Esophagus squamous epithelium (tissue), 5 donors: ENCODE data around the gene MYO18B. TPM values are rescaled to one million over a fixed set of nuclear protein-coding genes. Genes with fewer than 3 reads are reported as not detected.

Experiments
- DNase-seq: peaks from one replicate; lab custom pipeline; 2025; lab: John Stamatoyannopoulos, UW
- H3K27ac ChIP-seq, 4 donors: fragments of 200-600 bp; sonication (generic); one replicate each; pipeline ENCODE4 v1.5.1; 2016 to 2019; ENCODE audit warnings: mild to moderate bottlenecking in 1 of 4
- H3K27me3 ChIP-seq, 4 donors: fragments of 200-600 bp; sonication (generic); 1 replicate in 3 of 4; 2 replicates in 1 of 4; pipeline versions ENCODE4 v1.5.1 to v1.6.0; 2017 to 2021; ENCODE audit warnings: antibody characterized with exemption in 1 of 4
- H3K36me3 ChIP-seq, 3 donors: fragments of 200-600 bp; sonication (generic); one replicate each; pipeline ENCODE4 v1.5.1; 2016 to 2019
- H3K4me1 ChIP-seq, 3 donors: fragments of 200-600 bp; sonication (generic); one replicate each; pipeline ENCODE4 v1.5.1; 2017 to 2019
- H3K4me3 ChIP-seq, 4 donors: fragments of 200-600 bp; sonication (generic); 1 replicate in 3 of 4; 2 replicates in 1 of 4; pipeline ENCODE4 v1.5.1; 2016 to 2019; ENCODE audit warnings: mild to moderate bottlenecking in 2 of 4, moderate library complexity in 1 of 4
- H3K9me3 ChIP-seq, 3 donors: fragments of 200-600 bp; sonication (generic); one replicate each; pipeline ENCODE4 v1.5.1; 2016 to 2019
- CTCF ChIP-seq, 6 experiments: fragments of 450-650 bp in 4 of 6; fragments of 200-600 bp in 2 of 6; sonication (generic) in 2 of 6; IDR thresholded peaks; one replicate each; pipeline ENCODE4 v1.5.1; 2016 to 2019; ENCODE audit warnings: antibody characterized with exemption in 6 of 6, mild to moderate bottlenecking in 4 of 6, moderate library complexity in 4 of 6
- POLR2A ChIP-seq, 4 donors: fragments of 450-650 bp; IDR thresholded peaks; one replicate each; pipeline ENCODE4 v1.6.1; 2017; ENCODE audit warnings: antibody characterized with exemption in 4 of 4, mild to moderate bottlenecking in 4 of 4, moderate library complexity in 3 of 4
- WGBS, 2 donors: methylation state at CpG; one replicate each; pipeline ENCODE4 v1.1.5; 2018; 5-methylcytosine and 5-hydroxymethylcytosine counted together
- intact Hi-C: fragments of 100-400 bp; cut with DNase I; formaldehyde crosslinking; loops from one replicate; pipeline ENCODE4 v1.15.0; 2022
- total RNA-seq, 4 donors: library from RNA; depleted of rRNA; stranded (reverse); fragments of >200 nt; gene quantifications; one replicate each; pipeline ENCODE4 v1.1.0, GENCODE V29; 2016
- donor health status: DM: yes; HTN: yes; CAD: no.

MYO18B gene
- total RNA-seq, 4 donors from 2014 or later, result 0.06 to 2.5 (median 0.17) TPM

- H3K4me1 ChIP-seq, result no peaks in the 10 kb centered on the region
- intact Hi-C loops, result no loop called here
- peaks cover 0 to 33% (median 0%) of the 10 kb centered on the region in 4 donors for H3K27me3 ChIP-seq
- no peak overlapping the region for H3K4me3 ChIP-seq
- H3K36me3 ChIP-seq, result no peaks in the 10 kb centered on the region
- no peaks in the 10 kb centered on the region for H3K9me3 ChIP-seq
- H3K27ac ChIP-seq, result no peak overlapping the region
- DNase-seq, result no peak
- WGBS, 2 donors, result 56 to 77% methylated on average over 1 of the region's 1 CpG
- TF ChIP-seq POLR2A (IDR thresholded peaks at IDR 0.05) (no peak), CTCF (IDR thresholded peaks at IDR 0.05) (no peak)
These were observed 72.7 kb downstream of the MYO18B start for GRCh38 chr22:25814685-25815084.

- no peaks in the 10 kb centered on the region for H3K36me3 ChIP-seq
- H3K4me3 ChIP-seq, result no peak overlapping the region
- H3K27ac ChIP-seq, result no peak overlapping the region
- TF ChIP-seq POLR2A (IDR thresholded peaks at IDR 0.05) (no peak), CTCF (IDR thresholded peaks at IDR 0.05) (no peak)
- no peaks in the 10 kb centered on the region for H3K4me1 ChIP-seq
- intact Hi-C loops, result no loop called here
- no peaks in the 10 kb centered on the region for H3K9me3 ChIP-seq
- no peak for DNase-seq
- peaks cover 0 to 33% (median 0%) of the 10 kb centered on the region in 4 donors for H3K27me3 ChIP-seq
- WGBS, 2 donors, result 72 to 90% methylated on average over 2 of the region's 2 CpGs
These were observed 73.6 kb downstream of the MYO18B start for GRCh38 chr22:25815561-25815960.

- H3K4me1 ChIP-seq, result no peaks in the 10 kb centered on the region
- H3K9me3 ChIP-seq, result no peaks in the 10 kb centered on the region
- no peak for DNase-seq
- H3K27ac ChIP-seq, result no peak overlapping the region
- peaks cover 0 to 33% (median 0%) of the 10 kb centered on the region in 4 donors for H3K27me3 ChIP-seq
- no peak for TF ChIP-seq POLR2A (IDR thresholded peaks at IDR 0.05)
- no peak for TF ChIP-seq CTCF (IDR thresholded peaks at IDR 0.05)
- intact Hi-C loops, result no loop called here
- H3K4me3 ChIP-seq, result no peak overlapping the region
- no peaks in the 10 kb centered on the region for H3K36me3 ChIP-seq
- WGBS, 2 donors, result 70 to 81% methylated on average over 7 of the region's 7 CpGs
These were observed 74.6 kb downstream of the MYO18B start for GRCh38 chr22:25816522-25817059.

GRCh38 chr22:25817092-25817943 lies 75.3 kb downstream of the MYO18B start:
- no peak for TF ChIP-seq CTCF (IDR thresholded peaks at IDR 0.05)
- WGBS, 2 donors, result 67 to 71% methylated on average over 5 of the region's 5 CpGs
- Histone ChIP-seq H3K27me3 (peaks cover 0 to 38% (median 0%) of the 10 kb centered on the region in 4 donors), H3K36me3 (no peaks in the 10 kb centered on the region), H3K4me1 (no peaks in the 10 kb centered on the region), H3K9me3 (no peaks in the 10 kb centered on the region), H3K27ac (no peak overlapping the region), H3K4me3 (no peak overlapping the region)
- intact Hi-C loops, result no loop called here
- no peak for DNase-seq

GRCh38 chr22:25818541-25818940 lies 76.6 kb downstream of the MYO18B start:
- H3K4me1 ChIP-seq, result no peaks in the 10 kb centered on the region
- H3K9me3 ChIP-seq, result no peaks in the 10 kb centered on the region
- intact Hi-C loops, result no loop called here
- no peak overlapping the region for H3K27ac ChIP-seq
- no peaks in the 10 kb centered on the region for H3K36me3 ChIP-seq
- H3K4me3 ChIP-seq, result no peak overlapping the region
- 84 to 93% methylated on average over 3 to 4 of the region's 4 CpGs for WGBS, 2 donors
- peaks cover 0 to 41% (median 0%) of the 10 kb centered on the region in 4 donors for H3K27me3 ChIP-seq
- TF ChIP-seq CTCF (IDR thresholded peaks at IDR 0.05) (no peak), POLR2A (IDR thresholded peaks at IDR 0.05) (no peak)
- no peak for DNase-seq
